SH-SY5Y (cell line): Measurements from ENCODE around the gene PJA1.

Experiments
- GATA2 ChIP-seq: IDR thresholded peaks from 2 replicates; pipeline ENCODE4 v1.6.1; 2011; ENCODE audit warnings: mild to moderate bottlenecking, low read depth, low read length
- GATA3 ChIP-seq: IDR thresholded peaks from 2 replicates; pipeline ENCODE4 v1.6.1; 2011; ENCODE audit warnings: low read depth, mild to moderate bottlenecking, low read length, moderate library complexity

DNA sequence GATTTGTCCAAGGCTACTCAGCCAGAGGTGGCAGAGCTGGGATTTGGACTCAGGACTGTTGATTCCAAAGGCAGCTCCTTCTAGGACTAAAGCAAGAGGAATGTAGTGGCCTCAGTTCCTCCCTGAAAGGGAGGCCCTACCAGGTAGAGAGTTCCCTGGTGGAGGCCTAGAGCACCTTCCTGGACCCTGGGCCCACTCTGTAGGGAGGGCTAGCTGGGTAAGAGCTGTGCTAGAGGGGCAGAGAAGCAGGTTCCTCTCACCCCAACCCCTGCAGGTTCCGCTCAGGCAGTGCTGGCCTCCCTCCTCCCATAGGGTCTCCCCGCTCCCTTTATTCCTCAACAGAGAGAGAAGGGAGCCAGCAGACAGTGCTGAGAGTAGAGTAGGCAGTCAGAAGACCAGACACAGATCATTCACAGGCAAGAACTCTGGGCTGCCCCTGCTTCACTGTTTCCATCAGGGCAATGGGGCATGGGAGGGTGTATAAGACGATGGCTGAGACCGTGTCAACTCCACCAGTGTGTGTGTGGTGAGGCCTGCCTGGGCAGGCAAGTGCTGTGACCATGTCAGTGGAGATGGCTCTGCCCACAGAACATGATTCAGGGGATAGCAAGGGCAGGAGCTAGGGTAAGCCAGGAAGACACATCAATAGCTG is 12.4 kb upstream of the PJA1 start:
- TF ChIP-seq GATA2 = no peak
- no peak for TF ChIP-seq GATA3
